SH-SY5Y (cell line): Measurements from ENCODE around the gene AKAP8L.

Source experiments
- GATA2 ChIP-seq: IDR thresholded peaks from 2 replicates; pipeline ENCODE4 v1.6.1; 2011; ENCODE audit warnings: mild to moderate bottlenecking, low read depth, low read length
- GATA3 ChIP-seq: IDR thresholded peaks from 2 replicates; pipeline ENCODE4 v1.6.1; 2011; ENCODE audit warnings: low read depth, mild to moderate bottlenecking, low read length, moderate library complexity

AKAP8L gene

DNA sequence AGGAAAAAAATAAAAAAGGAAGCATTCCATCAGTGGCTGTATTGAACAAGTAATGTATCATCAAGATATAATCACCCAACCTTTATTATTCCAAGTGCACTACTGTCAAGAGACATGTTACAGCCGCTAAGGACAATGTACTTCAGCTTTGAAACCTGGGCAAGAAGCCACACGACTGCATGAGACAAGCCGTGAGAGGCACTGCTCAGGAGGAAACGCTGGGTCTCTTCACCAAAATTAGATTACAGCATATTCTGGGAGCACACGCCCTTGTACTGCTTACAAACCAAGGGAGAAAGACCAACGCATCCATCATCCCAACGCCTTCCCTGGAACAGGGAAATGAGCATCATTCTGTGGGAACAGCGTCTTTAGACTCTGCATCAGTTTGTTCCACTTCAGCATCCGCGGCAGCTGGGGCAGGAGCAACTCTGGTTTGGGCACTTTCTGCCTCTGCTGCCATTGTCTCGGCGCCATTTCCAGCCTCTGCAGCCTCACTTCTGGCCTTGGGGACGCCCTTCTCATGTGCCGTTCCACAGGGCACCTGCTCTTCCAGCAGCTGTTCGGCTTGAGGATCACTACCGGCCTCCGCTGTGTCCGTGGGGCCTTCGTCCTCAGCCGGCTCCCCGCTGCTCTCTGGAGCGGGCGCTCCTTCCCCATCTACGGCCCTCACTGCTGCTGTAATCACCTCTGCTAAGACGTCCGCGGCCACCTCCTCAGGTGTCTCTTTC is 64.1 kb downstream of the AKAP8L start:
- TF ChIP-seq GATA3 (no peak), GATA2 (no peak)

DNA sequence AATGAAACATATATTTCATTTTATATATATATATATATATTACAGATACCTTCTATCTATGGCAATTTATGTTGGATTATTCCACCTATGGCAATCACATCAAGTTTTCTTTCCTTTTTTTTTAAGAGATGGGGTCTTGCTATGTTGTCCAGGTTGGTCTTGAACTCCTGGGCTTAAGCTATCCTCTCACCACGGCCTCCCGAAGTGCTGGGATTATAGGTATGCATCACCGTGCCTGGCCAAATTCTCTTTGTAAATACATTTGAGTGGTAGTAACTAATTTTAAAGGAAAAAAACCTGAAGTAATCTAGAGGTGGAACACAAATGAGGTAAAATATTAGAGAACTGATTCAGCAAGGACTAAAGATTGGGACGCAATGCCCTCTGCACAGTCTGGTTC is 64.9 kb downstream of the AKAP8L start:
- no peak for TF ChIP-seq GATA3
- TF ChIP-seq GATA2 = no peak

DNA sequence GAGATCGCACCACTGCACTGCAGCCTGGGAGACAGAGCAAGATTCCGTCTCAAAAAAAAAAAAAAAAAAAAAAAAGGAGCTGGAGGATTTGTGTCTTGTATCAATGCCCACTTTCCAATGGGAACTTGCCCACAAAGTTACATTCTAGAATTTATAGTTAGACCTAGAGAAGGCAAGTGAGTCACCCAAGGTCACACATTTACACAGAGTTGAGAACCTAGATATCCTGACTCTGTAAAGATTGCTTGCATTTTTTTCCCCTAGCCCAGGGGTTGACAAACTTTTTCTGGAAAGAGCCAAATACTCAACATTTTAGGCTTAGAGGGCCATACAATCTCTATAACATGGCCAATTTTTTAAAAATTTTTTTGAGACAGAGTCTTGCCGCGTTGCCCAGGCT is 78.7 kb downstream of the AKAP8L start:
- TF ChIP-seq GATA3 (no peak), GATA2 (no peak)

DNA sequence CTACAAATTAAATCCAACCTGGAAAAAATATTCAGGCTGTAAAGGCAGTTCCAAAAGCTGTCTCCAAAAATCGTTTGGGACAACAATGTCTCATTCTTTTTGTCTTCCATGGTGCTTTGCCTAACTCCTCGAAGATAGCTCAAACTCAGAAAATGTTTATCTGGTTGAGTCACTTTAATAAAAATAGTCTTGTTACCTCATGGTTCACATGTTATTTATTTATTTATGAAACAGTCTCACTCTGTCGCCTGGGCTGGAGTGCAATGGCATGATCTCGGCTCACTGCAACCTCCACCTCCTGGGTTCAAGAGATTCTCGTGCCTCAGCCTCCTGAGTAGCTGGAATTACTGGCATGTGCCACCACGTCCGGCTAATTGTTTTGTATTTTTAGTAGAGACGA is 81.6 kb downstream of the AKAP8L start:
- TF ChIP-seq GATA3 (no peak), GATA2 (no peak)

DNA sequence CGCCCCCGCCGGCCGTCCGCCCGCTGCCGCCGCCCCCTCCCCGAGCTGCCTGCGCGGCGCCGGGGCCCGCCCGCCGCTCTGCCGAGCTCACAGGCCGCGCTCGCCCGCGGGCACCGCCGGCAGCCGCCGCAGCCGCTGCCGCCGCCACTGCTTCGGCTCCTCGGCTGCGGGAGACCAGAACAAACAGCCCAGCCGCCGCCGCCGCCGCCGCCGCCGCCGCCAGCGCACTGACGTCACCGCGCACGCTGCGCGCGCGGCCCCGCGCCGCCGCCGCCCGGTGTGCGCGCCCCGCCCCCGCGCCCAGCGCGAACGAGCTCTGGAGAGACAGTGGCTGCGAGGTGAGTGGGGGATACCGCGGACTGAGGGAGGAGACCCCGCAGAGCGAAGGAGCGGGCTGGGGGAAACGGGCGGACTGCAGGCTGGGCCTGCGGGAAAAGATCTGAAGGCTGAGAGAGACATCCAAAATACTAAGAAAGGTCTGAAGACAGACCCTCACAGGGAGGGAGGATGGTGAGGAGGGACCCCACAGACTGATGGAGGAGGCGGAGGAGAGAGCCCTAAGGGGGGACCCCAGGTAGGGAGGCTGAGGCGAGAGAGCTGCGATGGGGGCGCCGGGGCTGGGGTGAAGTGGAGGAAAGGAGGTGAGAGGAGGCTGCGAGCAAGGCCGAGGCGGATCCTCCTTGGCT is 86.3 kb downstream of the AKAP8L start, which contains the start of gene BRD4:
BRD4 (minus strand) TSS at position 229 of the 686 bp plus-strand sequence. CDS start 59,440 bp downstream, outside the sequence.
- TF ChIP-seq GATA2 = no peak
- no peak for TF ChIP-seq GATA3

DNA sequence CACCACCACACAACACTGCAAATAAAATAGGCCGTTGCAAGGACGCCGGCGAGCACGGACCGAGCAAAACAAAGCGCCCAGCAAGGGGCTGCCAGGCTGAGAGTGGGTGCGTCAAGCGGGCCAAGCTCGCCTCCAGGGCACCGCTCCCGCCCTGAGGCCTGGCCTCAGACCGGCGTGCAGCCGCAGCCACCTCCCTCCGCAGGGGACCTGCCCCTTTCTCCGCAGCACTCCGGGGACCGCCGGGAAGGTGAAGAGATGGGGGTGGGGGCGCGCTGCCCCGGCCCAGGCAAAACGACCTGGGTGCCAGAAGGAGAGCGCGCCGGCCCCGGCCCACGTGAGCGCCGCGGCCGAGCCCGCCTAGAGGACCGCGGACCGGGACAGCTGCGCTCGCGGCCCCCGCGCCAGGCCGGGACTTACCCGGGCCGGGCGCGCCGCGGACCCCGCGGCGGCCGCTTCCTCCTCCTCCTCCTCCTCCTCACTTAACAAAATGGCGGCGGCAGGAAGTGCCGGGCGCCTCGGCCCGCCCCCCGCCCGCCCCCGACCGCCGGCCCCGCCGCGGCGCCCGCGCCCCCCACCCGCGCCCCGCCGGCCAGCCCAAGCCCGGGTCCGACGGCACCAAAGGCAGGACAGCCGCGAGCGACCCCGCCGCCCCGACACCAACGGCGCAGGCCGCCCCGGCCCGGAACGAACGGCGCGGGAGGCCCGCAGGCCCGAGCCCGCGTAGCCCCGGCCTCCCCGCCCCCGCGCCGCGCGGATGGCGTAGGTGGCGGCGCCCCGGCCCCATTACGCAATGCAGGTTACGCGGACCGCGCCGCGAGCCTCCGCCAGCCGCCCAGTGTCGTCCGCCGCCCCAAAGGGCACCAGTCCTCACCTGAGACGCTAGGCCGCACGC is 87.1 kb downstream of the AKAP8L start:
- TF ChIP-seq GATA2 (no peak), GATA3 (no peak)

DNA sequence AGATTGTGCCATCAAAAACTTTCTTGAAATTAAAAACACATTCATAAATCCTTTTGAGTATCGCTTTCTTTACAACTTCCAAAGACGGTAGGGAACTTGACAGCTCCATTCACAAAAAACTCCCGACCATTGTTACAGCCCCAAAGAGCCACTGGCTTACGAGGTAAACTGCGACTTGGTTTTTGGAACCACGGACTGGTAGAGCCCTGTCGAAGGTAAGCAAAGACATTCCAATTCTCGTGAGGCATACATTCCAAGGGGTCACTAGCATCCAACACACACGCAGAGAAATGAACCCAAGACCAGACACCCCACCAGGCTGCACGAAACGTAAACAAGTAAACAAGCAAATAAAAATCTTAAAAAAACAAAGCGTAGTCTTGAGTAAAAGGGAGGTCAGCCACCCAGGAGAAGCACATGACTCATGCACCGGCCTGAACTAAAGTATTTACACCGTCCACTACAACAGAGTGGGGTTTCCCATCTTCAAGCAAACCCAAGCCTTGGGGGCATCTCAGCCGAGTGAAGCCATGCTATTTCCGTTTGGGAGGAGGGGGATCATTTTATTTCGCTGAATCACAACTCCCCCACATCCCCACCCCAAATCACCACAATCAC is 87.9 kb downstream of the AKAP8L start:
- TF ChIP-seq GATA2 (no peak), GATA3 (no peak)
